ENCODE results near the gene LSG1. TPM values are rescaled to one million over a fixed set of nuclear protein-coding genes. Genes with fewer than 3 reads are reported as not detected.
"Not testable (repeated sequence)": the region's sequence is repeated elsewhere in the genome, so short reads cannot be mapped to it uniquely, and the experiment has no call there.

The LSG1 gene
- total RNA-seq, 1 experiment from 2014 or later = 34.9 TPM

- no peak for DNase-seq (ENCODE audit: extremely low read depth, low read depth)
These were observed 51.8 kb downstream of the LSG1 start for GRCh38 chr3:194620196-194620595.

GRCh38 chr3:194619741-194620140 lies 52.2 kb downstream of the LSG1 start:
- DNase-seq (ENCODE audit: extremely low read depth, low read depth) = no peak

- DNase-seq (ENCODE audit: extremely low read depth, low read depth) = no peak
These were observed 53.0 kb downstream of the LSG1 start for GRCh38 chr3:194618858-194619608.

- DNase-seq (ENCODE audit: extremely low read depth, low read depth) = no peak
These were observed 54.2 kb downstream of the LSG1 start for GRCh38 chr3:194617827-194618226.

- no peak for DNase-seq (ENCODE audit: extremely low read depth, low read depth)
These were observed 54.8 kb downstream of the LSG1 start for GRCh38 chr3:194617143-194617671.

- no peak for DNase-seq (ENCODE audit: extremely low read depth, low read depth)
These were observed 56.8 kb downstream of the LSG1 start for GRCh38 chr3:194615226-194615625.

- DNase-seq (ENCODE audit: extremely low read depth, low read depth) = no peak
These were observed 59.8 kb downstream of the LSG1 start for GRCh38 chr3:194612221-194612620.

GRCh38 chr3:194610689-194611088 lies 61.3 kb downstream of the LSG1 start:
- DNase-seq (ENCODE audit: extremely low read depth, low read depth) = no peak

GRCh38 chr3:194609601-194610000 lies 62.4 kb downstream of the LSG1 start:
- no peak for DNase-seq (ENCODE audit: extremely low read depth, low read depth)

GRCh38 chr3:194608981-194609380 lies 63.0 kb downstream of the LSG1 start:
- DNase-seq (ENCODE audit: extremely low read depth, low read depth) = no peak

- no peak for DNase-seq (ENCODE audit: extremely low read depth, low read depth)
These were observed 64.2 kb downstream of the LSG1 start for GRCh38 chr3:194607592-194608389.

GRCh38 chr3:194606941-194607340 lies 65.0 kb downstream of the LSG1 start:
- no peak for DNase-seq (ENCODE audit: extremely low read depth, low read depth)

GRCh38 chr3:194606163-194606562 lies 65.8 kb downstream of the LSG1 start:
- no peak for DNase-seq (ENCODE audit: extremely low read depth, low read depth)

GRCh38 chr3:194605314-194605713 lies 66.7 kb downstream of the LSG1 start:
- DNase-seq (ENCODE audit: extremely low read depth, low read depth) = not testable (repeated sequence)

- DNase-seq (ENCODE audit: extremely low read depth, low read depth) = no peak
These were observed 67.2 kb downstream of the LSG1 start for GRCh38 chr3:194604837-194605236.

GRCh38 chr3:194604126-194604525 lies 67.9 kb downstream of the LSG1 start:
- DNase-seq (ENCODE audit: extremely low read depth, low read depth) = no peak

- DNase-seq (ENCODE audit: extremely low read depth, low read depth) = no peak
These were observed 69.3 kb downstream of the LSG1 start for GRCh38 chr3:194602669-194603171.

- DNase-seq (ENCODE audit: extremely low read depth, low read depth) = no peak
These were observed 73.0 kb downstream of the LSG1 start for GRCh38 chr3:194598771-194599557.

GRCh38 chr3:194596906-194597305 lies 75.1 kb downstream of the LSG1 start:
- DNase-seq (ENCODE audit: extremely low read depth, low read depth) = no peak

GRCh38 chr3:194592798-194593752 lies 78.9 kb downstream of the LSG1 start:
- peak; percentile 43 for DNase-seq (ENCODE audit: extremely low read depth, low read depth)
